Peyer's patch (tissue), 4 donors: ENCODE data around the gene AIF1L. TPM values are rescaled to one million over a fixed set of nuclear protein-coding genes. Genes with fewer than 3 reads are reported as not detected.

Experiments
- DNase-seq, 3 donors: peaks; one replicate each; pipeline ENCODE4 v3.0.0-alpha.2; 2017 to 2019
- H3K27ac ChIP-seq, 4 donors: fragments of 200-600 bp; sonication (generic); one replicate each; pipeline ENCODE4 v1.5.1; 2016 to 2019
- H3K27me3 ChIP-seq, 2 donors: fragments of 200-600 bp; sonication (generic); one replicate each; pipeline ENCODE4 v1.5.1; 2019
- H3K36me3 ChIP-seq, 3 donors: fragments of 200-600 bp; sonication (generic); one replicate each; pipeline ENCODE4 v1.5.1; 2016 to 2019
- H3K4me1 ChIP-seq, 4 donors: fragments of 200-600 bp; sonication (generic); one replicate each; pipeline ENCODE4 v1.5.1; 2016 to 2019
- H3K4me3 ChIP-seq, 4 donors: fragments of 200-600 bp; sonication (generic); 1 replicate in 3 of 4; 2 replicates in 1 of 4; pipeline ENCODE4 v1.5.1; 2016 to 2019; ENCODE audit warnings: mild to moderate bottlenecking in 1 of 4
- H3K9me3 ChIP-seq, 4 donors: fragments of 200-600 bp; sonication (generic); one replicate each; pipeline ENCODE4 v1.5.1; 2016 to 2019; ENCODE audit warnings: mild to moderate bottlenecking in 1 of 4
- CTCF ChIP-seq, 6 experiments: fragments of 450-650 bp in 4 of 6; fragments of 200-600 bp in 2 of 6; sonication (generic) in 1 of 6; IDR thresholded peaks; one replicate each; pipeline ENCODE4 v1.5.1; 2017 to 2019; ENCODE audit warnings: antibody characterized with exemption in 6 of 6, mild to moderate bottlenecking in 3 of 6, moderate library complexity in 1 of 6
- POLR2A ChIP-seq, 2 donors: fragments of 450-650 bp; IDR thresholded peaks; one replicate each; pipeline ENCODE4 v1.5.1; 2017; ENCODE audit warnings: antibody characterized with exemption in 2 of 2, mild to moderate bottlenecking in 2 of 2, moderate library complexity in 2 of 2
- total RNA-seq, 4 donors: library from RNA; depleted of rRNA; stranded (reverse); fragments of >200 nt; gene quantifications; one replicate each; pipeline ENCODE4 v1.1.0, GENCODE V29; 2016

The AIF1L gene
- total RNA-seq, 4 donors from 2014 or later: 1.5 to 10.7 (median 2.8) TPM

GRCh38 chr9:131100445-131100844 is 4.1 kb downstream of the AIF1L start:
- no peak for DNase-seq
- TF ChIP-seq POLR2A (IDR thresholded peaks at IDR 0.05): no peak
- TF ChIP-seq CTCF (IDR thresholded peaks at IDR 0.05): no peak
- H3K9me3 ChIP-seq: no peaks in the 10 kb centered on the region
- peaks cover 0 to 19% of the 10 kb centered on the region in 2 donors for H3K27me3 ChIP-seq
- no peak overlapping the region for H3K4me3 ChIP-seq
- no peak overlapping the region for H3K27ac ChIP-seq
- peaks cover 0 to 13% (median 5%) of the 10 kb centered on the region in 4 donors for H3K4me1 ChIP-seq
- H3K36me3 ChIP-seq: no peaks in the 10 kb centered on the region

- no peaks in the 10 kb centered on the region for H3K36me3 ChIP-seq
- no peak for DNase-seq
- H3K4me1 ChIP-seq: peaks cover 0 to 5% (median 2%) of the 10 kb centered on the region in 4 donors
- peaks cover 0 to 9% of the 10 kb centered on the region in 2 donors for H3K27me3 ChIP-seq
- no peak overlapping the region for H3K27ac ChIP-seq
- TF ChIP-seq CTCF (IDR thresholded peaks at IDR 0.05) (no peak), POLR2A (IDR thresholded peaks at IDR 0.05) (no peak)
- no peak overlapping the region for H3K4me3 ChIP-seq
- no peaks in the 10 kb centered on the region for H3K9me3 ChIP-seq
These were observed 5.1 kb downstream of the AIF1L start for GRCh38 chr9:131101207-131101964.

GRCh38 chr9:131103024-131103423 is 6.7 kb downstream of the AIF1L start:
- Histone ChIP-seq H3K4me1 (no peaks in the 10 kb centered on the region), H3K4me3 (no peak overlapping the region), H3K9me3 (no peaks in the 10 kb centered on the region), H3K27me3 (no peaks in the 10 kb centered on the region), H3K36me3 (no peaks in the 10 kb centered on the region), H3K27ac (no peak overlapping the region)
- TF ChIP-seq POLR2A (IDR thresholded peaks at IDR 0.05): no peak
- TF ChIP-seq CTCF (IDR thresholded peaks at IDR 0.05): no peak
- no peak for DNase-seq

- H3K4me1 ChIP-seq: no peaks in the 10 kb centered on the region
- no peak for TF ChIP-seq CTCF (IDR thresholded peaks at IDR 0.05)
- no peaks in the 10 kb centered on the region for H3K9me3 ChIP-seq
- no peaks in the 10 kb centered on the region for H3K27me3 ChIP-seq
- no peak overlapping the region for H3K4me3 ChIP-seq
- DNase-seq: no peak
- H3K27ac ChIP-seq: no peak overlapping the region
- H3K36me3 ChIP-seq: no peaks in the 10 kb centered on the region
These were observed 7.2 kb downstream of the AIF1L start for GRCh38 chr9:131103535-131103934.

GRCh38 chr9:131104016-131104740 is 7.8 kb downstream of the AIF1L start:
- H3K4me1 ChIP-seq: no peaks in the 10 kb centered on the region
- no peak overlapping the region for H3K27ac ChIP-seq
- H3K36me3 ChIP-seq: no peaks in the 10 kb centered on the region
- H3K4me3 ChIP-seq: no peak overlapping the region
- no peak for DNase-seq
- no peaks in the 10 kb centered on the region for H3K27me3 ChIP-seq
- TF ChIP-seq POLR2A (IDR thresholded peaks at IDR 0.05): no peak
- TF ChIP-seq CTCF (IDR thresholded peaks at IDR 0.05): no peak
- H3K9me3 ChIP-seq: no peaks in the 10 kb centered on the region
